Endodermal cell (in vitro differentiated cells): ENCODE results near the gene LMTK3. TPM values are rescaled to one million over a fixed set of nuclear protein-coding genes. Genes with fewer than 3 reads are reported as not detected.

ENCODE experiments used
- DNase-seq: peaks from one replicate; pipeline ENCODE4 v3.0.0-alpha.2; 2017
- H3K27ac ChIP-seq: 2 replicates; pipeline ENCODE4 v1.5.1; 2013; ENCODE audit warnings: mild to moderate bottlenecking, low read depth, low read length, moderate library complexity
- H3K27me3 ChIP-seq: 2 replicates; pipeline ENCODE4 v1.6.1; 2013; ENCODE audit warnings: mild to moderate bottlenecking, low read length, moderate library complexity; ENCODE audit not compliant: insufficient read depth, control insufficient read depth, poor library complexity, severe bottlenecking
- H3K36me3 ChIP-seq: 2 replicates; pipeline ENCODE4 v1.7.0; 2013; ENCODE audit warnings: mild to moderate bottlenecking, low read length, moderate library complexity; ENCODE audit not compliant: control insufficient read depth, insufficient read depth
- H3K4me1 ChIP-seq: one replicate; pipeline ENCODE4 v1.7.0; 2013; ENCODE audit warnings: low read length; ENCODE audit not compliant: control insufficient read depth, insufficient read depth
- H3K4me3 ChIP-seq: 2 replicates; pipeline ENCODE4 v1.5.1; 2013; ENCODE audit warnings: mild to moderate bottlenecking, low read length, moderate library complexity
- H3K9ac ChIP-seq: 2 replicates; pipeline ENCODE4 v1.6.1; 2013; ENCODE audit warnings: mild to moderate bottlenecking, low read length, moderate library complexity; ENCODE audit not compliant: poor library complexity, severe bottlenecking; ENCODE audit errors: extremely low read depth
- H3K9me3 ChIP-seq: 2 replicates; pipeline ENCODE4 v1.6.1; 2013; ENCODE audit warnings: mild to moderate bottlenecking, low read length, moderate library complexity; ENCODE audit not compliant: control insufficient read depth
- H3K27ac Mint-ChIP-seq: 2 replicates; pipeline ENCODE4 v1.8.0; 2020; ENCODE audit warnings: mixed read lengths
- H3K27me3 Mint-ChIP-seq: 2 replicates; pipeline ENCODE4 v1.8.0; 2021; ENCODE audit warnings: mild to moderate bottlenecking, mixed read lengths; ENCODE audit not compliant: insufficient read depth
- H3K36me3 Mint-ChIP-seq: 2 replicates; pipeline ENCODE4 v1.8.0; 2020; ENCODE audit warnings: low read depth, mixed read lengths
- H3K4me1 Mint-ChIP-seq: 2 replicates; pipeline ENCODE4 v1.8.0; 2020; ENCODE audit warnings: mixed read lengths
- H3K4me3 Mint-ChIP-seq: 2 replicates; pipeline ENCODE4 v1.8.0; 2020; ENCODE audit warnings: mild to moderate bottlenecking, moderate library complexity, mixed read lengths
- H3K9me3 Mint-ChIP-seq: 2 replicates; pipeline ENCODE4 v1.8.0; 2020; ENCODE audit warnings: mild to moderate bottlenecking, mixed read lengths
- WGBS, 2 experiments: methylation state at CpG; one replicate each; pipeline versions ENCODE4 v1.1.5 to v1.1.7; 2013; ENCODE audit warnings: missing lambda C conversion rate in 2 of 2, mixed read lengths in 1 of 2; ENCODE audit not compliant: insufficient coverage in 1 of 2, insufficient read length in 1 of 2; 5-methylcytosine and 5-hydroxymethylcytosine counted together
- total RNA-seq, 2 donors: library from RNA; stranded (reverse); fragmentation: NEBNext Ultra II Directional in 1 of 2; extraction: Animal tissue kit (Norgen Biotek cat#: 25700) in 1 of 2; gene quantifications; 2 replicates in 1 of 2; 3 replicates in 1 of 2; pipeline ENCODE4 v1.2.1, GENCODE V29; 2021
- TF ChIP-seq, protein P1 (sequence below): fragments of 200-600 bp; sonication (generic); conservative IDR thresholded peaks from 2 replicates; pipeline ENCODE4 v1.5.0; 2021; ENCODE audit warnings: antibody characterized with exemption, mild to moderate bottlenecking

The LMTK3 gene
- total RNA-seq, 2 donors from 2014 or later: 11.1 to 14.5 TPM

DNA sequence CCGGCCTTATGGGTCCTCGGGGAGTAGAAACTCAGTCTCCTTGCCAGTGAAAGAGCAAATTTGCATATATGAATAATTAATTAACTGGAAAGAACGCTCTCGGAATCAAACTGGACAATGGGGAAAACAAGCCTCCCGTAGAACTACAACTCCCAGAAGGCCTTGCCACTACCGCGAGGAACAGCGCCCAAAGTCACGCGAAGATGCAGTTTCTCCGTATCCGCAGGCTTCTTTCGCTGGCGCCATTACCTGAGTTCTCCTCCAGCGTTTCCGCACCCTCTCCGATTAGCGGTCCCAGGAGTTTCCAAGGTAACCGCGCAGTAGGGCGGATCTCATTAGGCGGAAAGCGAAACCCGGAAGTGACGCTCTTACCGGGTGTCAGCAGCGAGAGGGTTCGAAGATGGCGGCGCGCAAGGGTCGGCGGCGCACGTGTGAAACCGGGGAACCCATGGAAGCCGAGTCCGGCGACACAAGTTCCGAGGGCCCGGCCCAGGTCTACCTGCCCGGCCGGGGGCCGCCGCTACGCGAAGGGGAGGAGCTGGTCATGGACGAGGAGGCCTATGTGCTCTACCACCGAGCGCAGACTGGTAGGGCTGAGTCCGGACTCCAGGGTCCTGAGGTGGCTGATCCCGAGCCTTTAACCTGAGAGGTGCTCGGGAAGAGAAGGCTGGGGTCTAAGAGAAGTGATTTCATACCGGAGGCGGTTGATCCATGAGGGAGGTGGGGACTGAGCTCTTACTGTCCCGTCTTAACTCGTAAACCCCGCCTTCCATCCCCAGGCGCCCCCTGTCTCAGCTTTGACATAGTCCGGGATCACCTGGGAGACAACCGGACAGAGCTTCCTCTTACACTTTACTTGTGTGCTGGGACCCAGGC, 65.8 kb downstream of the LMTK3 start, which contains the start of gene GRWD1:
Gene GRWD1, plus strand, starts transcription at position 378 of the 876 bp plus-strand sequence. Its CDS starts 23 bp downstream, at position 401.
- WGBS, 2 experiments: 0% methylated on average over 41 to 61 of the region's 61 CpGs
- H3K9me3 Mint-ChIP-seq: no peaks in the 10 kb centered on the region
- Histone ChIP-seq H3K27ac (peak within 1 kb of the TSS; percentile 75), H3K4me1 (no peaks in the 10 kb centered on the region), H3K9me3 (no peaks in the 10 kb centered on the region), H3K4me3 (peak within 1 kb of the TSS; percentile 95), H3K9ac (peak within 1 kb of the TSS; percentile 88), H3K36me3 (peaks cover 33% of the 10 kb centered on the region), H3K27me3 (peaks cover 21% of the 10 kb centered on the region)
- DNase-seq: peak; percentile 97
- H3K27me3 Mint-ChIP-seq: peaks cover 31% of the 10 kb centered on the region
- peaks cover 37% of the 10 kb centered on the region for H3K36me3 Mint-ChIP-seq
- TF ChIP-seq, protein P1, sequence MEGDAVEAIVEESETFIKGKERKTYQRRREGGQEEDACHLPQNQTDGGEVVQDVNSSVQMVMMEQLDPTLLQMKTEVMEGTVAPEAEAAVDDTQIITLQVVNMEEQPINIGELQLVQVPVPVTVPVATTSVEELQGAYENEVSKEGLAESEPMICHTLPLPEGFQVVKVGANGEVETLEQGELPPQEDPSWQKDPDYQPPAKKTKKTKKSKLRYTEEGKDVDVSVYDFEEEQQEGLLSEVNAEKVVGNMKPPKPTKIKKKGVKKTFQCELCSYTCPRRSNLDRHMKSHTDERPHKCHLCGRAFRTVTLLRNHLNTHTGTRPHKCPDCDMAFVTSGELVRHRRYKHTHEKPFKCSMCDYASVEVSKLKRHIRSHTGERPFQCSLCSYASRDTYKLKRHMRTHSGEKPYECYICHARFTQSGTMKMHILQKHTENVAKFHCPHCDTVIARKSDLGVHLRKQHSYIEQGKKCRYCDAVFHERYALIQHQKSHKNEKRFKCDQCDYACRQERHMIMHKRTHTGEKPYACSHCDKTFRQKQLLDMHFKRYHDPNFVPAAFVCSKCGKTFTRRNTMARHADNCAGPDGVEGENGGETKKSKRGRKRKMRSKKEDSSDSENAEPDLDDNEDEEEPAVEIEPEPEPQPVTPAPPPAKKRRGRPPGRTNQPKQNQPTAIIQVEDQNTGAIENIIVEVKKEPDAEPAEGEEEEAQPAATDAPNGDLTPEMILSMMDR: peak; percentile 37
- peak within 1 kb of the TSS; percentile 88 for H3K4me3 Mint-ChIP-seq
- peaks cover 14% of the 10 kb centered on the region for H3K4me1 Mint-ChIP-seq
- H3K27ac Mint-ChIP-seq: peak within 1 kb of the TSS; percentile 98

DNA sequence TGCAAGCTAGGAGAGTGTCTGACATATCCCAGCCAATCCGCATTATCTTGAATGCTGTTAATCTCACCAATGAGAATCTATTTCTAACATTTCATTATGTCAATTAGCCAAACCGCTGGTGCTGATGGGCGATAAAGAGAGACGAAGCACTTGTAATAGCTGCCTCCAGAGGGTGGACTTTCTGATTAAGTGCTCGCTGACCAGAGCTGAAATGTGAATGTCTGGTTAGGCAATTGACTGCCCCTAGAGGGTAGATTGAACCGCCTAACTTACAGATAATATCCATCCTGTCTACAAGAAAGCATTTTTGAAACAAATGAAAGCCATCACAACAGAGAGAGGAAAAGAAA, 66.4 kb downstream of the LMTK3 start:
- H3K4me1 ChIP-seq: no peaks in the 10 kb centered on the region
- peak; percentile 80 for DNase-seq
- peaks cover 21% of the 10 kb centered on the region for H3K27me3 ChIP-seq
- peaks cover 14% of the 10 kb centered on the region for H3K4me1 Mint-ChIP-seq
- peak overlapping the region; percentile 88 for H3K4me3 Mint-ChIP-seq
- peaks cover 31% of the 10 kb centered on the region for H3K27me3 Mint-ChIP-seq
- H3K4me3 ChIP-seq: peak overlapping the region; percentile 95
- H3K27ac Mint-ChIP-seq: peak overlapping the region; percentile 98
- peaks cover 27% of the 10 kb centered on the region for H3K36me3 ChIP-seq
- TF ChIP-seq, protein P1: peak; percentile 79
- WGBS, 2 experiments: 15 to 19% methylated on average over 5 to 6 of the region's 6 CpGs
- H3K9me3 ChIP-seq: no peaks in the 10 kb centered on the region
- H3K9me3 Mint-ChIP-seq: no peaks in the 10 kb centered on the region
- H3K9ac ChIP-seq: peak overlapping the region; percentile 88
- peaks cover 31% of the 10 kb centered on the region for H3K36me3 Mint-ChIP-seq
- H3K27ac ChIP-seq: peak overlapping the region; percentile 75

DNA sequence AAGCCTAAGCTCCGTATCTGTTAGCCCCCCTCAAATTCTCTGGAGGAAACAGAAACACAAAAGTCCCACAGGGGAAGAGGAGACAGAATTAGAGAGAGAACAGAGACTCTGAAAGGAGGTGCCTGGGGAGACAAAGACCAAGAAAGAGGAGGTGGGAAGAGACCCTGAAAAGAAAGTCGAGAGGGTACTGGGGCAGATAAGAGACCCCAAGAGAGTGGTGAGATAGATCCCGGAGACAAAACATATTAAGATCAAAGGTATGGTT, 66.8 kb downstream of the LMTK3 start:
- peak overlapping the region; percentile 95 for H3K4me3 ChIP-seq
- H3K4me1 ChIP-seq: no peaks in the 10 kb centered on the region
- no peak overlapping the region for H3K27ac ChIP-seq
- WGBS, 2 experiments: 34 to 43% methylated on average over 3 of the region's 3 CpGs
- H3K36me3 Mint-ChIP-seq: peaks cover 31% of the 10 kb centered on the region
- peak overlapping the region; percentile 98 for H3K27ac Mint-ChIP-seq
- no peaks in the 10 kb centered on the region for H3K9me3 ChIP-seq
- H3K27me3 ChIP-seq: peaks cover 21% of the 10 kb centered on the region
- H3K4me1 Mint-ChIP-seq: peaks cover 14% of the 10 kb centered on the region
- H3K36me3 ChIP-seq: peaks cover 24% of the 10 kb centered on the region
- TF ChIP-seq, protein P1: no peak
- H3K4me3 Mint-ChIP-seq: peak overlapping the region; percentile 88
- H3K9me3 Mint-ChIP-seq: no peaks in the 10 kb centered on the region
- DNase-seq: no peak
- no peak overlapping the region for H3K9ac ChIP-seq
- peaks cover 31% of the 10 kb centered on the region for H3K27me3 Mint-ChIP-seq
